ENCODE measurements around the gene ANKRD33.

DNA sequence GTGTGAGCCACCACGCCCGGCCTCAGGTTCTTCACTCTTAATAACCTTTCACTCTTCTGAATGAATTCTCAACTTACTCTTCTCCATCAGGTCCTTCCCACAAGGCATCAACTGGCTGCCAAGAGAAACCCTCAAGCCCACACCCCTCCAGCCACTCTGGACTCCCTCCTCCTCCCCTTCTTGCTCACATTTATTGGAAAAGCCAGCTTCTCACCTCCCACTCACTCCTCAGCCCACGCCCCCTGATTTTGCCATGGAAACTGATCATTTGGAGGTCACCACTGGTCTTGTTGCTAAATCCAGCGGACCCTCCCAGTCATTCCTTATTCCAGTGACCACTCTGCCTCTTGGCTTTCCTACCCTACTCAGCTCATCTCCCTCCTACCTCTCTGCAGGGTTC lies 46.2 kb downstream of the ANKRD33 start:
- TF ChIP-seq, protein P1, sequence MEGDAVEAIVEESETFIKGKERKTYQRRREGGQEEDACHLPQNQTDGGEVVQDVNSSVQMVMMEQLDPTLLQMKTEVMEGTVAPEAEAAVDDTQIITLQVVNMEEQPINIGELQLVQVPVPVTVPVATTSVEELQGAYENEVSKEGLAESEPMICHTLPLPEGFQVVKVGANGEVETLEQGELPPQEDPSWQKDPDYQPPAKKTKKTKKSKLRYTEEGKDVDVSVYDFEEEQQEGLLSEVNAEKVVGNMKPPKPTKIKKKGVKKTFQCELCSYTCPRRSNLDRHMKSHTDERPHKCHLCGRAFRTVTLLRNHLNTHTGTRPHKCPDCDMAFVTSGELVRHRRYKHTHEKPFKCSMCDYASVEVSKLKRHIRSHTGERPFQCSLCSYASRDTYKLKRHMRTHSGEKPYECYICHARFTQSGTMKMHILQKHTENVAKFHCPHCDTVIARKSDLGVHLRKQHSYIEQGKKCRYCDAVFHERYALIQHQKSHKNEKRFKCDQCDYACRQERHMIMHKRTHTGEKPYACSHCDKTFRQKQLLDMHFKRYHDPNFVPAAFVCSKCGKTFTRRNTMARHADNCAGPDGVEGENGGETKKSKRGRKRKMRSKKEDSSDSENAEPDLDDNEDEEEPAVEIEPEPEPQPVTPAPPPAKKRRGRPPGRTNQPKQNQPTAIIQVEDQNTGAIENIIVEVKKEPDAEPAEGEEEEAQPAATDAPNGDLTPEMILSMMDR (conservative IDR thresholded peaks at IDR 0.05 in 1 of 2, IDR thresholded peaks at IDR 0.05 in 1 of 2; ENCODE audit: extremely low read depth in 1 of 2, insufficient read depth in 1 of 2, low read depth in 1 of 2, low read length in 2 of 2): no peak
- TF ChIP-seq EZH2 (IDR thresholded peaks at IDR 0.05; ENCODE audit: borderline replicate concordance, low read length): no peak
